ENCODE data around the gene DPH2. TPM values are rescaled to one million over a fixed set of nuclear protein-coding genes. Genes with fewer than 3 reads are reported as not detected.

Gene DPH2
- total RNA-seq, 1 experiment from 2014 or later = 47.6 TPM

DNA sequence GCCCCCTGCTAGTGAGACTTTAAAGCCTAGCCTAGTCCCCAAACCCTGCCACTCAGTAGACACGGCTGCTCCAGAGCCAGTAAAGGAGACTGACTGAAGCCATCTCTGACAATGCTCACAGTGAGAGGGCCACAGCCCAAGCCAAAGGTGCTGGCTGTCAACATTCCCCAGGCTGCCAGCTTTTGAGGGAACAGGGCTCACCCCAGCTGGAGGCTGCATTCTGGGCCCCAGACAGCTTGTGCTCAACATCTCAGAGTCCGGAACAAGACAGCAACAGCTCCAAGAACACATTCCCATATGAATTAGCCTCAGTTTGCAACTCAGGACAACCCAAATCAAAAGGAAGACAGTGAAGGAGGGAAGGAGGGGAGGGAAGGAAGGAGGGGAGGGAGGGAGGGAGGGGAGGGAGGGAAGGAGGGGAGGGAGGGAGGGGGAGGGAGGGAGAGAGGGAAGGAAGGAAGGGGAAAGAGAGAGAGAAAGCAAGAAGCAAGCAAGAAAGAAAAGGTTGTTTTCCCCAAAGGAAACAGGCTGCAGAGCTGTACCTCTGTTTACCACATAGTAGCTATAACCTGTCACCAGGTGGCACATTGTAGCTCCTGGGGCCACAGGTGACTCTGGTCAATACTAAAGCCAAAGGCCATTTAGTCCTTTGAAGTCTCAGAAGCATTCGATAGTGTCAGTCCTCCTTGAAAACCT is 30.8 kb upstream of the DPH2 start:
- peak; percentile 93 for DNase-seq (ENCODE audit: low spot score)
- in situ Hi-C loops (cut with HindIII; ENCODE audit: low sequenced_read_pairs) = no loop called here

DNA sequence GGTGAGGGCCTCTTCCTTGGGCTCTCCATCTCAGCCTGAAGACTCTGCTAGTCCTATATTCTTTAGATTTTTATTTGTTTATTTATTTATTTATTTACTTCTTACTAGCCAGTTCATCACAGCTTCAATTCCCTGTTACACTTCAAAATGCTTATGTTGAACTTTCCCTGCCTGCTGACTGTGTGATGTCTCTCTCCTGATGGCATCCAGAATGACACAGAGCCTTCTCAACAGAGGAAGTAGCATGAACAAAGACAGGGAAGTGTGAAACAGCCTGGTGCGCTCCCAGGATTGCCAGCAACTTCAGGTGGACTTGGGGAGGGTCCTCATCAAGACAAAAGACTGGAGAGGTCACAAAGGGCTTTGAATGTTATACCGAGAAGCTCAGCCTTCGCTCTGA is 27.4 kb upstream of the DPH2 start:
- DNase-seq (ENCODE audit: low spot score) = no peak
- in situ Hi-C loops (cut with HindIII; ENCODE audit: low sequenced_read_pairs) = no loop called here

DNA sequence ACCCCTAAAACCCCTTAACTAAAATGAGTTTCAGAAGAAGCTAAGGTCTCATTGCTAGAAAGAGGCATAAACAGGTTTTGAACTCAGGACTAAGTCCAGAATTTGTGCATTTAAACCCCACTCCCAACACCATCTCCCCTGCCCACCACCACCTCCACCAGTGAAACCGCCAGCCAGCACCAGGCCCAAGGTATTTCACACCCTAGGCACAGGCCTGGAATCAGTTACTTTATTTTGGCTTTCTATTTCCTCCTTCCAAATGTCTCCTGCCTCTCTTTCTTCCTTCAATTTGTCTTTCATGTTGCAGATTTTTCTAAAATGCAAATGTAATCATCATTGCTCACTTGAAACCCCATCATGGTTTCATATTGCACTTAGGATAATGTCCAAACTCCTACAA is 24.9 kb upstream of the DPH2 start:
- no peak for DNase-seq (ENCODE audit: low spot score)
- in situ Hi-C loops (cut with HindIII; ENCODE audit: low sequenced_read_pairs) = no loop called here

DNA sequence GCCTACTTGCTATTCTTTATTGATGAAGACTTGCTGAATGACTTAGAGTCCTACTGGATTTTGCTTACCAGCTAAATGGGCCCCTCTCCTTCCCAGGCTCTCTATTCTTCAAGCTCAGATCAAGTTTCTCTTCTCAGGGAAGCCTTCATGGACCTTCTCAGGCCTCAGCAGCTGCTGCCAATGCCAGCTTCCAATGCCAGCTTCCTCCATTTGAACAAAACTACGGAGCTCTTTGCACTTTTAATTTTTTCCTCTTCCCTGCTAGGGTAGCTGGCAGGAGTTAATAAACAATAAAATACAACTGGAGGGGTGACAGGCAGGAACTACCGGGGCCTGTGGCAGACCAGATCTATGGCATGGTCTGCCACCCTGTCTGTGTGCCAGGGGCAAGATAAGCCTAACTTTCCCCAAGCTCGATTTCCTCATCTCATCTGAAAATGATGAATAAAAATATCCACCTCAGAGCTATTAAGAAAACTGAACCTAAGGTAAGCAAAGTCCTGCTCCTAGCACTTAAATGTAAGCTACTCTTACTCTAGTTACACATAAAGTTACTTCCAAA is 24.1 kb upstream of the DPH2 start:
- DNase-seq (ENCODE audit: low spot score) = no peak
- in situ Hi-C loops (cut with HindIII; ENCODE audit: low sequenced_read_pairs) = no loop called here

DNA sequence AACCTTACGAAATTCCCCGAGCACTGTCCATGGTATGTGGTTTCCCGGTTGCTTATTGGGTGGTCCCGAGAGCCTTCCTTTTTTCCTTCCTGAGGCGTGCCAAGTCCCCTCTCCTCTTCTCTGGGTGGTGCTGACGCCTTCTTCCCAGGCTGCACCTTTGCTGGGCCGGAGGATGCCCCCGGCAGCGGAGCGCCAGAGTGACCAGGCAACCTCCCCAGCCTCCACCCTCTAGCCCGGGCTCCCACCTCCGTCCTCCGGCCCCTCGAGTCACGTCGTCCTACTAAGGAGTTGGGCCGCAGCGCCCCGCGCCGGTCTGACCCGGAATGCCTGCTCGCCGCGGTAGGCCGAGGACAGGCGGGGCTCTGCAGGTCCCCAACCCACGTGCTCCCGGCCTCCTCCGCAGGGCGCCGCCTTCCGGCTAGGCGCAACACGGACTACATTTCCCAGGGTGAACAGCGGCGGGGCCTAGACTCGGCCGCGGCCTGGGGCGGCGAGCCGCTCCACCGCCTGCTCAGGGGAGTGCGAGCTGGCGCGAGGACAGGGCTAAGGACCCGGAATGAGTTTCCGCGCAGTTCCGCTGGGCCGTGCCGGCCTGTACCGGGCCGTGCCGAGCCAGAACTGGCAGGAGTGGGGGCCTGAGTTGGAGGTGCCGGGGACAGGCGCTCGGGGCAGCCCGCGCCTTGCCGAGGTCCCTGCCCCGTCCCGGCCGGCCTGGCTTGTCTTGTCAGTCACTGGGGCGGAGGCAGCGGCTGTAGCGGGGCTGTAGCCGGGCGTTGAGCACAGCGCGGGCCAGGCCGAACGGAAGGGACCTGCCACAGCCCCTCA is 23.4 kb upstream of the DPH2 start, which contains the start of gene IPO13:
TSS of gene IPO13 (plus strand) at position 715 of the 825 bp plus-strand sequence. CDS start 651 bp downstream, outside the sequence.
- in situ Hi-C loops (cut with HindIII; ENCODE audit: low sequenced_read_pairs) = no loop called here
- peak; percentile 95 for DNase-seq (ENCODE audit: low spot score)

DNA sequence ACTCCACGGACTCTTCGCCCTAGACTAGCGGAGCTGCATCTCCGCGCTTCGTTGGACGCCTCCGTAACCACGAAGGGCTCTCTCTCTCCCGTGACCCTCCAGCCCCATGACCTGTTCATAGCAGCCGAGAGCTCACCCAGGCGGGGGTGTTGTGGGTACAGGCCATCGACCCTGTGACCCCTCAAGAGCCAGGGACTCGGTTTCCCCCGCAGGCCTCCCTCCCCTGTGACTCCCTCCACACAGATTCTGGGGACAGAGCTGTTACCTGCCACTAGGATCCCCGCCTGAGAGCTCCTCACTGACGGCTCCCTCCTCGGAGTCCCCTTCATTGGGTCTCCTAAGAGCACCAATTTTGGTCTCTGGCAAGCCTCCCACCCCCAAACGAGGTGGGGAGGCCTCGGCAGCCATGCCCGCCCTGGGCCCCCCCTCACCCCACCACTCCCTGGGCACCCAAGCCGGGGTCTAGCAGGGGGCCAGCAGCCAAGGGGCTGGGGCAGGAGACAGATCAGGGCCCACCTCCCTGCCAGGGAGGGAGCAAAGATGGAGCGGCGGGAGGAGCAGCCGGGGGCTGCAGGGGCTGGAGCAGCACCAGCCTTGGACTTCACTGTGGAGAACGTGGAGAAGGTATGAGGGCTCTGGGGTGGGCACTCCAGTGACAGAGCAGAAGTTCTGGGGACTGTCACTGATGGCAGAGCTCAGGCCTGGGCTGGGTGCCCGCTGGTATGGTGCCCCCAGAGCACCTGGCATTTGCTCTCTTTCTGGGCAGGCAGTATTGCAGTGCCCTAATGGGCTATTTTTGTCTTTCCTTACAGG is 22.5 kb upstream of the DPH2 start:
- peak; percentile 71 for DNase-seq (ENCODE audit: low spot score)
- in situ Hi-C loops (cut with HindIII; ENCODE audit: low sequenced_read_pairs) = no loop called here

DNA sequence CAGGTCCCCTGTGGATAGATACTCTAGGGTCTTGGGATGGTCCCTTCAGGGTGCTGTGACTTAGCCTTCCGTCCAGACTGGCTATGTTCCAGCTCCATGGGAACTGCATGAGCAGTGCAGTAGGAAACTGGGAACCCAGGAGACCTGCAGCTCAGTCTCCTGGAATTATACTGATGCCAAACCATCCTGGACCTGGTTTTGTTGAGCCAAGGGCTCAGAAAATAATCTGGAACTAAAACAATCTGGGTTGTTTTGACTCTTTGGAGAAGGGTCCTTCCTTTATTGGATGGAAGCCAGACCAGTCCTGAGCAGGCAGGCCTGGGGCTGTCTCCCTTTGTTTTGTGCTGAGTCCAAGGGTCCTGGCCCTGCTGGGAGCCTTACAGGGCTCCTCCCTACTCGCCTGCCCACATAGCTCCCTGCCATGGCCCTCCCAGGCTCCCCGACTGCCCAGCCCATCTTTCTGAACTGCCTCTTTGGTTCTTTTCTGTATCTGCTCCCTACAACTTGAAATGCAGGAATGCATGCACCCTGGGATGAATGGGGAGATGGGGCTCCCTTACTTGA is 21.9 kb upstream of the DPH2 start:
- no peak for DNase-seq (ENCODE audit: low spot score)
- in situ Hi-C loops (cut with HindIII; ENCODE audit: low sequenced_read_pairs) = no loop called here

DNA sequence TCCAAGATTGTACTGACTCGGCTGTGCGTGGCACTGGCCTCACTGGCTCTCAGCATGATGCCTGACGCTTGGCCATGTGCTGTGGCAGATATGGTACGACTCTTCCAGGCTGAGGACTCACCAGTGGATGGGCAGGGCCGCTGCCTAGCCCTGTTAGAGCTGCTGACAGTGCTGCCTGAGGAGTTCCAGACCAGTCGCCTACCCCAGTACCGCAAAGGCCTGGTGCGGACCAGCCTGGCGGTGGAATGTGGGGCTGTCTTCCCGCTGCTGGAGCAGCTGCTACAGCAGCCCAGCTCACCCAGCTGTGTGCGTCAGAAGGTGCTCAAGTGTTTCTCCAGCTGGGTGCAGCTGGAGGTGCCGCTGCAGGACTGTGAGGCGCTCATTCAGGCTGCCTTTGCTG is 20.1 kb upstream of the DPH2 start:
- in situ Hi-C loops (cut with HindIII; ENCODE audit: low sequenced_read_pairs) = no loop called here
- DNase-seq (ENCODE audit: low spot score) = no peak

DNA sequence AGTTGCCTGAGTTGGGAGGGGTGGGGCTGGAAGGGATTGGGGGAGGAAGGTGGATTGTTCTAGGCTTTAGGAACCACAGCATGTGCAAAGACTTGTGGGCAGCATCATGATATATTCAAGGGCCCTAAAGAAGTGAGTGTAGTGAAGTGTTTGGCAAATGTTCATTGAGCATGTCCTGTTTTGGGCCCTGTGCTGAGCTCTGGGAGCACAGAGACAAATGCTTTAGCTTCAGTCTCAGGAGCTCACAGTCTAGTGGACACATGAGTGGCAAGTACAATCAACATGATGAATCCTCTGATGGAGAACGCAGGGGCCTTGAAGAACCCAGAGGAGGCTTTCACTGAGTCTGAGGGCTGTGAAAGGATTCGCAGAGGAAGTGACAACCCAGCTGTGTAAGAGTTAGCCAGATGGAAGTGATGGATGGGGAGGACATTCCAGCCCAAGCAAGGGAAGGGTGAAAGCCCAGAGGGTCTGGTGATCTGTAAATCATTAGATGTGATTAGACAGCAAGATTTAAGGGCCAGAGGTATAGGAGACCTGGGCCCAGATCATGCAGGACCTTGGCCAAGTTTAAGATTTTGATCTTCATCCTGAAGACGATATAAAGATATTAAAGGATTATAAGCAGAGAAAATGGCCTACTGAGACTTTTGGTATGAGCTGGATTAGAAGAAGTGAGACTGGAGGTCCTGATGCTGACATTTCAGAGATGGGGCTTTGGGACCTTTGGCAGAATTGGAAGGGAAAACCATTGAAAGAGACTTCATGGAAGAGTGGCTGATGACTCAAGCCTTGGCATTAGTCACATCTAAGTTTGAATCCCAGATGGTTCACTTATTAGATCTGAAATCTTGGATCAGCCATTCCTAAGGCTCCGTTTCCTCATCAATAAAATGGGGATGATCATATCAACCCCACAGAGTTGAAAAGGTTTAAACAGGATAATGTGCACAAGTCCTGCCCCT is 18.5 kb upstream of the DPH2 start:
- in situ Hi-C loops (cut with HindIII; ENCODE audit: low sequenced_read_pairs) = no loop called here
- DNase-seq (ENCODE audit: low spot score) = no peak

DNA sequence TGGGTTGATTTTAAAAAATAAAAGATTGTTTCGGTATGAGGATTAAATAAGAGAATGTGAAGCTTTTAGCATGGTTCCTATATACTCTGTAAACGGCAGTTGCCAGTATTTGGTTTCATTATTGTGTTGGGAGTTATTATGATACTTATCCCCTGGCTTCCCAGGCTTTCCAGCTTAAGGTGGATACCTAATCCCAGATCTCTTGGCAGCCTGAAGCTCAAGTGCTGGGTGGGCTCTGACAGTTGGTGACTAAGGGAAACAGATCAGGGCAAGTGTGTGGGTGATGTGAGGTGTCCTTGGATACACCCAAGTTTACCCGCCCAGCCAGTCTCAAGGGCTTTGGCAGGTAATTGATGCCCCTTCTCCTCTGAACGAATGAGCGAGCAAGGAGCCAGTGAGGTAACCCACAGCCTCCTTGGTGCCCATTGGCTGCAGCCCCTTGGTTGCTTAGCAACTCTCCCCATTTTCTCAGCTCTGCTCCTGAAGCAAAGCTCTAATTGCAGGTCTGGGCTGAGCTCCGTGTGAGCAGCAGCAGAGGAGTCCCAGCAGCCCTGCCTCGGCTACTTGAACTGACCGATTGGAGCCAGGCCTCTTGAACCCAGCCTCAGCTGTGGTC is 17.0 kb upstream of the DPH2 start:
- DNase-seq (ENCODE audit: low spot score) = peak; percentile 69
- in situ Hi-C loops (cut with HindIII; ENCODE audit: low sequenced_read_pairs) = no loop called here

DNA sequence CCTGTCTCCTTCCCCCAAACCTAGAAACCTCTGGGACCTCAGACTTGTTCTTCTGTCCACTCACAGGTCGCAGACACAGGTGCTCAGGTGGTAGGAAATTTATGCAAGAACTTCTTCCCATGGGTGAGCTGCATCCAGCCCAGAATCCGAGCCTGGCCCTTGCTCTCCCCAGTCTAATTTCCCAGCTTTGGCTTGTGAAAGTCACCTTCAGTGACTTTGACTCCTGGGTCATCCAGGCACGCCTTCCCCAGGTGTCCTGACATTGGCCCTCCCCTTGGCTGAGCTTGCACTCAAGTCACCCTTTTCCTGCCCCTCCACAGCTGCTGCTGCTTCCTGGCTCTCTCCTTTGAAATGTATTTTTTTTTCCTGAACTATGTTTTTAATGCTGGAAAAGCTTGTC is 16.4 kb upstream of the DPH2 start:
- in situ Hi-C loops (cut with HindIII; ENCODE audit: low sequenced_read_pairs) = no loop called here
- DNase-seq (ENCODE audit: low spot score) = no peak

DNA sequence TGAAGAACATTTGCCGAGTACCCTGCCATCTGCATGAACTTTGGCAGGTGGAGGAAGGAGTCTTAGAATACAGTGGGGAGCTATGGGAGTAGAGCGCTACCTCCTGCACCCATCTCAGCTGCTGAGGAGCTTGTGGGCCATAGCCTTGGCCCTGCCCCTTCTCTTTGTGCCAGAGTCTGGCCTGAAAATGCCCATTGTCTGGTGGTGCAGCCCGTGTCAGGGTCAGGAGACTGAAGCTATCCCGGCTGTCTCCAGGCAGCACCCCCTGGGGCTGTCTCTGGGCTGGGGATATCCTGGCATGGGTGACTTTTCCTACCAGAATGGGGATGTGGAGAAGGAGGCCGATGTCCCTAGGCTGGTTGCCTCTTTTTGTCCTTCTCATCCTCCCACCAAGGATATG is 15.8 kb upstream of the DPH2 start:
- in situ Hi-C loops (cut with HindIII; ENCODE audit: low sequenced_read_pairs) = no loop called here
- no peak for DNase-seq (ENCODE audit: low spot score)

DNA sequence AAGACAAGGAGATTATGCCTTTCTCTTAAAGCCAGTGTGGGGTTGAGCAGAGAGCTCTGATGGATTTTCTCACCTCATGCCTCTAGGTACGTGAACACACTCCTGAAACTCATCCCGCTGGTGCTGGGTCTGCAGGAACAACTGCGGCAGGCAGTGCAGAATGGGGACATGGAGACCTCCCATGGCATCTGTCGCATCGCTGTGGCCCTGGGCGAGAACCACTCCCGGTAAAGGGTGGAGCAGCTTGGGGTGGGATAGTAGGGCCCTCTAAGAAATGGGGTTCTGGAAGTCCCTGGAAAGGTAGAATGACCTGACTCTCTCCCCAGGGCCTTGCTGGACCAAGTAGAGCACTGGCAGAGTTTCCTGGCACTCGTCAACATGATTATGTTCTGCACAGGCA is 13.6 kb upstream of the DPH2 start:
- in situ Hi-C loops (cut with HindIII; ENCODE audit: low sequenced_read_pairs) = no loop called here
- DNase-seq (ENCODE audit: low spot score) = no peak

DNA sequence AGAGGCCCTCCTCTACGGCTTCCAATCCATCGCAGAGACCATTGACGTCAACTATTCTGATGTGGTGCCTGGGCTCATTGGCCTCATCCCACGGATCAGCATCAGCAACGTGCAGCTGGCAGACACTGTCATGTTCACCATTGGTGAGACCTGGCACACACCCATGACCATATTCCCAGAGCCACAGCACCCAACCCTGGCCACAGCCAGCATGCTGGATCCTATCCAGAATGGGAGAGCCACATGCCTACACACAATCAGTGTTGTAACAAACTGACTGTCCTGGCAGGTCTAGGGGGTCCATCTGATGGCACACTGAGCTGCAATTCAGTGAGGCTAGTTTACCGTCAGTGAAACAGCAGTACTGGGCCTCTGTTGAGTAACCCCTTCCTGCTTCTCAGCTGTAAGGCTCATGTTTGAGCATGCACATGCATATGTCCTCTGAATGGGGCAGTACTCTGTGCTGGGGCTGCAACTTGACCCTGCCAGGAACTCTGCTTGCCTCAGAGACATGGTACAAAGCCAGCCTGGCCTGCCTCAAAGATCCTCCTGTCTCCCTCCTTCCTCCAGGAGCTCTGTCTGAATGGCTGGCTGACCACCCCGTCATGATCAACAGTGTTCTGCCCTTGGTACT is 12.3 kb upstream of the DPH2 start:
- in situ Hi-C loops (cut with HindIII; ENCODE audit: low sequenced_read_pairs) = no loop called here
- DNase-seq (ENCODE audit: low spot score) = no peak

DNA sequence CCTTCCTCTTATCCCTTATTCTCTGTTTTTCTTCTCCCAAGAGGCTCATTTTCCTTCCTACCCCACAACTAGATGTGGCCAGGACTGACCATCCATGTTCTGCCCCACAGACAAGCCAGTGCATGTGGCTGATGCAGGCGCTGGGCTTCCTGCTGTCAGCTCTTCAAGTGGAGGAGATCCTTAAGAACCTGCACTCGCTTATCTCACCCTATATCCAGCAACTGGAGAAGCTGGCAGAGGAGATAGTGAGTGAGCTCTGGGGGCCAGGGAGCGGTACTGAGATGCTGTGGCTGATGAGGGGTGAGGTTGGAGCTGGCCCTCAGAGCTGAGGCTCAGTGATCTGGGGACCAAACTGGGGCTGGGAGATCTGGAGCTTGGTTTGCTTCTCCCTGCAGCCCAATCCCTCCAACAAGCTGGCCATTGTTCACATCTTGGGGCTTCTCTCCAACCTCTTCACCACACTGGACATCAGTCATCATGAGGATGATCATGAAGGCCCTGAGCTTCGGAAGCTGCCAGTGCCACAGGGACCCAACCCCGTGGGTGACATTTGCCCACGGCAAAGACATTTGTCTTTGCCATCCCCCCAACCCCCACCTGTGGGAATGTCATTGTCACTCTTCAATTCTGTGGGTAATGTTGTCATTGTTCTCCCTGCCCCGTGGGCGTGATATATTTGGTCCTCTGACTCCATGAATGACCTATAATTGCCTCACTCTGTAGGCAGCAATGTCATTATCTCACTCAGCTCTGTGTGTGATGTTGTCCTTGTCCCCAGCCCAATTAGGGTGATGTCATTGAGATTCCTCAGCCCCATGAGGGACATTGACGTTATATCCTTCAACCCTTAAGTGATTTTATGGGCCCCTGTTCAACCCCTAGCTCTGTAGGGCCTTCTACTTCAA is 11.2 kb upstream of the DPH2 start:
- in situ Hi-C loops (cut with HindIII; ENCODE audit: low sequenced_read_pairs) = no loop called here

DNA sequence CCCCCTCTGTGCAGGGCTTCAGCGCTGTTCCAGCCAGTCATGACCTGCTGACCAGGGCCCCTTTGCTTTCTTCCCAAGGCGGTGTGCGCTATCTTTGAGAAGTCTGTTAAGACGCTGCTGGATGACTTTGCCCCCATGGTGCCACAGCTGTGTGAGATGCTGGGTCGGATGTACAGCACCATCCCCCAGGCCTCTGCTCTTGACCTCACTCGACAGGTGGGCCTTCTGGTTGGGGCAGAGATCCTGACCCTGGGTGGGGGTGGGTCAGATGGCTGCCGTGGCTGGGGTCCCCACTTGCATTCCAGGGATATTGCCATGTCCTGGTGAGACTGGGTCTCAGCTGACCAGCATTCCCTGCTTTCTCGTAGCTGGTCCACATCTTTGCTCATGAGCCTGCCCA is 9.0 kb upstream of the DPH2 start:
- in situ Hi-C loops (cut with HindIII; ENCODE audit: low sequenced_read_pairs) = no loop called here
- no peak for DNase-seq (ENCODE audit: low spot score)

More for the DNA sequence above, 11.2 kb upstream of the DPH2 start:
- DNase-seq (ENCODE audit: low spot score) = no peak

Data from G401 (cell line).